Left lung (tissue), 10 donors: Measurements from ENCODE around the gene TOE1. TPM values are rescaled to one million over a fixed set of nuclear protein-coding genes. Genes with fewer than 3 reads are reported as not detected.

Experiments used
- ATAC-seq: fragments of 200-7000 bp; cut with Tn5 transposase; one replicate; pipeline ENCODE4 v1.9.1; 2020; ENCODE audit warnings: moderate library complexity
- DNase-seq, 4 donors: peaks; one replicate each; pipeline ENCODE4 v3.0.0-alpha.2; 2013 to 2020
- H3K27ac ChIP-seq, 2 donors: fragments of 200-600 bp; sonication (generic) in 1 of 2; one replicate each; pipeline versions ENCODE4 v1.5.0 to v1.8.0; 2020 to 2021
- H3K27me3 ChIP-seq, 2 donors: fragments of 200-600 bp; sonication (generic) in 1 of 2; one replicate each; pipeline versions ENCODE4 v1.5.0 to v1.8.0; 2020 to 2021
- H3K36me3 ChIP-seq, 2 donors: fragments of 200-600 bp; sonication (generic) in 1 of 2; one replicate each; pipeline versions ENCODE4 v1.5.0 to v1.8.0; 2020 to 2021
- H3K4me1 ChIP-seq, 2 donors: fragments of 200-600 bp; one replicate each; pipeline ENCODE4 v1.8.0; 2021
- H3K4me3 ChIP-seq, 2 donors: fragments of 200-600 bp; sonication (generic) in 1 of 2; one replicate each; pipeline versions ENCODE4 v1.5.0 to v1.8.0; 2020 to 2021; ENCODE audit warnings: mild to moderate bottlenecking in 1 of 2
- H3K9me3 ChIP-seq, 2 donors: fragments of 200-600 bp; sonication (generic) in 1 of 2; one replicate each; pipeline versions ENCODE4 v1.5.0 to v1.8.0; 2020 to 2021
- CTCF ChIP-seq, 2 donors: fragments of 200-600 bp; sonication (generic) in 1 of 2; IDR thresholded peaks; one replicate each; pipeline versions ENCODE4 v1.5.0 to v1.8.0; 2021; ENCODE audit warnings: antibody characterized with exemption in 2 of 2
- intact Hi-C, 2 donors: fragments of 100-400 bp; cut with DNase I; formaldehyde crosslinking; loops; one replicate each; pipeline versions ENCODE4 v1.11.2 to v1.14.2; 2022
- polyA plus RNA-seq, 6 donors: library from polyadenylated mRNA; unstranded; fragments of 120-200 nt; gene quantifications; one replicate each; pipeline ENCODE4 v1.2.1, GENCODE V29; 2013; ENCODE audit not compliant: insufficient read length in 6 of 6
- total RNA-seq, 2 donors: library from RNA; stranded (reverse); fragmentation: NEBNext Ultra II Directional; extraction: Animal tissue kit (Norgen Biotek cat#: 25700); gene quantifications; one replicate each; pipeline ENCODE4 v1.2.1, GENCODE V29; 2021
- donor health status: DM: no; HTN: yes; CAD: no.
- donor health status: DM: no; HTN: no; CAD: no.

Gene TOE1
- total and polyA plus RNA-seq, 8 donors, result 6.6 to 14.3 (median 12.6) TPM

- Histone ChIP-seq H3K36me3 (peaks cover 0 to 49% of the 10 kb centered on the region in 2 donors), H3K9me3 (no peaks in the 10 kb centered on the region), H3K27ac (no peak overlapping the region), H3K4me1 (peaks cover 0 to 16% of the 10 kb centered on the region in 2 donors), H3K4me3 (no peak overlapping the region), H3K27me3 (no peaks in the 10 kb centered on the region)
- intact Hi-C loops, result no loop called here
- DNase-seq (no peak), ATAC-seq (peak; percentile 20)
- TF ChIP-seq CTCF (IDR thresholded peaks at IDR 0.05), result no peak
Measured at GRCh38 chr1:45334308-45335245, 5.4 kb upstream of the TOE1 start.

DNA sequence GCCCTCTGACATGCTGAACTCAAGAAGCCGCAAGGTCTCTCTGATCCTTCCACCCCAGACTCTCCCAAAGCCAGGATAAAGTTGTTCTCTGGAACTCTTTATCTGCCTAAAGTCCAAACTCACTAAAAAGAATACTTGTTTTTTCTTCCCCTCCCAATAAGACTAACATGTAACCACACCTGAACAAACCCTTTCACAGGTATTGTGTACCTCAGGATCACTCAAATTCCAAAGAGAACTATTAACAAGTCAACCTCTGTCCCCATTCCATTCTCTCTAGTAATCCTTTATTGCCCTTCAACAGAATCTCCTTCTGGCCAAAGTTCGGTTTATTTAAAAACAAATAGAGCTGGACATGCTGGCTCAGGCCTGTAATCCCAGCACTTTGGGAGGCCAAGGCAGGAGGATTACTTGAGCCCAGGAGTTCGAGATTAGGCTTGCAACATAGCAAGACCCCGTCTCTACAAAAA, 4.1 kb upstream of the TOE1 start:
- H3K27ac ChIP-seq, result no peak overlapping the region

GRCh38 chr1:45337630-45338325, 2.2 kb upstream of the TOE1 start:
- Histone ChIP-seq H3K4me3 (no peak overlapping the region), H3K27ac (no peak overlapping the region), H3K36me3 (peaks cover 0 to 28% of the 10 kb centered on the region in 2 donors), H3K9me3 (no peaks in the 10 kb centered on the region), H3K27me3 (no peaks in the 10 kb centered on the region), H3K4me1 (peaks cover 8 to 42% of the 10 kb centered on the region in 2 donors)
- no peak for TF ChIP-seq CTCF (IDR thresholded peaks at IDR 0.05)
- ATAC-seq (no peak), DNase-seq (no peak)
- intact Hi-C loops, result no loop called here

More for the DNA sequence above, 4.1 kb upstream of the TOE1 start:
- intact Hi-C loops, result no loop called here
- H3K4me3 ChIP-seq, result no peak overlapping the region
- no peaks in the 10 kb centered on the region for H3K9me3 ChIP-seq
- H3K36me3 ChIP-seq, result peaks cover 0 to 36% of the 10 kb centered on the region in 2 donors
- peaks cover 2 to 24% of the 10 kb centered on the region in 2 donors for H3K4me1 ChIP-seq
- no peak for TF ChIP-seq CTCF (IDR thresholded peaks at IDR 0.05)
- ATAC-seq (no peak), DNase-seq (no peak)
- H3K27me3 ChIP-seq, result no peaks in the 10 kb centered on the region

DNA sequence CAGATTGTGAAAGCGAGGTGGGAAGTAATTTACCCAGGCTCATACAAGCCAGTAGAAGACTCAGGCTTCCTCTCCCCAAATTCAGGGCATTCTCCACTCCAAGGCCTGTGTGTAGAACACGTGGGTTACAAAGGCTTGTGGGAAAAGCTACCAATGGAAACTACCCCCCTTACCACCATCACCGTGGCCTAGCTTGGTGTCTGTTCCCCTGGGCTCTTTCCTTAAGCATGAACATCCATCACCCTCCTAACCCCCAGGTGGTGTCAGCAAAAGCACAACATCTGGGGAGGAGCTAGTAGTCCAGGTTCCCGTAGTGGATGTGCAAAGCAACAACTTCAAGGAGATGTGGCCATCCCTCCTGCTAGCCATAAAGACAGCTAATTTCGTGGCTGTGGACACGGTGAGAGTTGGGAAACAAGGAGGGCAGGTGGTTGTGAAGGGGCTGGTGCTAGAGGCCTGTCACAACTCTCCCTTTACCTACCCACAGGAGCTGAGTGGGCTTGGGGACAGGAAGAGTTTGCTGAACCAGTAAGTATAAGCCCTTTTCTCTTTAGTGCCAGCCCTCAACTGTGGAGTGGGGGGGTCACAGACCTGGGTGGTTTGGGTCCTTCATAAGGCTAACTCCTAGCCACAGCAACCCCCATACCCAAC, 971 bp downstream of the TOE1 start:
- H3K27ac ChIP-seq, result peak overlapping the region; percentile 95 to 97
- H3K36me3 ChIP-seq, result peaks cover 0 to 42% of the 10 kb centered on the region in 2 donors
- H3K27me3 ChIP-seq, result no peaks in the 10 kb centered on the region
- no peak for DNase-seq
- no peaks in the 10 kb centered on the region for H3K9me3 ChIP-seq
- H3K4me1 ChIP-seq, result peaks cover 8 to 39% of the 10 kb centered on the region in 2 donors
- TF ChIP-seq CTCF (IDR thresholded peaks at IDR 0.05), result no peak
- intact Hi-C loops, result loop anchor here in 1 of 2 donors (10.0 kb wide), 1 partner anchor 224 kb away; no protein-coding TSS in a partner anchor
- peak overlapping the region; percentile 74 to 89 for H3K4me3 ChIP-seq
- no peak for ATAC-seq
